Measurements from ENCODE around the gene AGXT.

The AGXT gene

GRCh38 chr2:240894836-240895558, 26.4 kb downstream of the AGXT start:
- H4K20me1 ChIP-seq (ENCODE audit: insufficient read depth): no peaks in the 10 kb centered on the region
- no peak overlapping the region for H3K4me2 ChIP-seq
- no peak overlapping the region for H2AFZ ChIP-seq (ENCODE audit: low read depth)
- no peaks in the 10 kb centered on the region for H3K36me3 ChIP-seq (ENCODE audit: insufficient read depth)
- H3K9ac ChIP-seq: no peak overlapping the region
- H3K4me1 ChIP-seq (ENCODE audit: low read depth, poor library complexity, severe bottlenecking): no peaks in the 10 kb centered on the region
- H3K27me3 ChIP-seq (ENCODE audit: insufficient read depth, low read depth): peaks cover 6% of the 10 kb centered on the region; the same call in 1 of the 2 replicates
- no peak overlapping the region for H3K4me3 ChIP-seq (IDR thresholded peaks at IDR 0.05; ENCODE audit: insufficient read depth, low read depth, low read length)
- TF ChIP-seq CTCF (conservative IDR thresholded peaks at IDR 0.05; ENCODE audit: low read depth, low read length): no peak
- no peaks in the 10 kb centered on the region for H3K79me2 ChIP-seq (ENCODE audit: insufficient read depth, low read depth)
- H3K27ac ChIP-seq: no peak overlapping the region

DNA sequence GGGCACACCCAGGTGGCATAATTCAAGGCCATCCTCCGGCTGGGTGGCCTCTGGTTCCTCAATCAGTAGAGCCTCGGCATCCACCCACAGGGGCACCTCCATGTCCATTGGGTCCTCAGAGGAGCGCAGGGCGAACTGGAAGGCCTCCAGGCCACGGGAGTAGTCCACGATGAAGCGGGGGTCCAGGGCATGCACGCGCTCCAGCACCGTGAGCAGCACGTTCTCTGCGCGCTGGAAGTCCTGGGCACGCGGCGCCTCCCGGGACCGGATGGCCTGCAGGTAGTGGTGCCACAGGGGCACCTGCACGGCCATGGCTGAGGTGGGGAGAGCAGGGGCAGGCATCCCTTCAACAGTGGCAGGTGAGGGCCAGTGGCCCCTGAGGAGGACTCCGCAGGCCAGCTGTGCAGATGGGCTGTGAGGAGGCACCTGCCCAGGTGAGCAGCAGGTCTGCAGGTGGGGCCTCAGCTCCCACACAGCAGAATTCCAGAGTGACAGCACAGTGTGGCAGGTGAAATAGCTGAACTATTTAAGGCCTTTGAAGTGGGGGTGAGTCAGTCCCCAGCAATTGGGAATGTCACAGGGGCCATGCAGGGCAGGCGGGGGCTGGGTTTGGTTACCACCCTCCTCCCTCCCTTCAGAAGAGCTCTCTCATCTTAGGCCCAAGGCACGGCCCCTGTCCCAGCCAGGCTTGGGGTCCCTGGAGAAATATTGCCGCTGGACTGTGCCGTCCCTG, 27.2 kb downstream of the AGXT start, which contains the start of gene MAB21L4:
MAB21L4 (minus strand) TSS at position 501 of the 733 bp plus-strand sequence; CDS start at position 342, 159 bp downstream.
- Histone ChIP-seq H3K4me1 (ENCODE audit: low read depth, poor library complexity, severe bottlenecking) (no peaks in the 10 kb centered on the region), H3K27ac (no peak within 1 kb of the TSS), H4K20me1 (ENCODE audit: insufficient read depth) (no peaks in the 10 kb centered on the region), H2AFZ (ENCODE audit: low read depth) (no peak within 1 kb of the TSS), H3K4me2 (no peak within 1 kb of the TSS), H3K9ac (no peak within 1 kb of the TSS), H3K4me3 (IDR thresholded peaks at IDR 0.05; ENCODE audit: insufficient read depth, low read depth, low read length) (no peak within 1 kb of the TSS), H3K79me2 (ENCODE audit: insufficient read depth, low read depth) (no peaks in the 10 kb centered on the region), H3K36me3 (ENCODE audit: insufficient read depth) (no peaks in the 10 kb centered on the region), H3K27me3 (ENCODE audit: insufficient read depth, low read depth) (peaks cover 11% of the 10 kb centered on the region; the same call in 1 of the 2 replicates)
- TF ChIP-seq CTCF (conservative IDR thresholded peaks at IDR 0.05; ENCODE audit: low read depth, low read length): no peak

- no peaks in the 10 kb centered on the region for H3K36me3 ChIP-seq (ENCODE audit: insufficient read depth)
- peaks cover 8% of the 10 kb centered on the region; the same call in 1 of the 2 replicates for H3K27me3 ChIP-seq (ENCODE audit: insufficient read depth, low read depth)
- H3K4me3 ChIP-seq (IDR thresholded peaks at IDR 0.05; ENCODE audit: insufficient read depth, low read depth, low read length): no peak overlapping the region
- H2AFZ ChIP-seq (ENCODE audit: low read depth): no peak overlapping the region
- H3K27ac ChIP-seq: no peak overlapping the region
- H4K20me1 ChIP-seq (ENCODE audit: insufficient read depth): no peaks in the 10 kb centered on the region
- TF ChIP-seq CTCF (conservative IDR thresholded peaks at IDR 0.05; ENCODE audit: low read depth, low read length): no peak
- H3K79me2 ChIP-seq (ENCODE audit: insufficient read depth, low read depth): no peaks in the 10 kb centered on the region
- H3K4me1 ChIP-seq (ENCODE audit: low read depth, poor library complexity, severe bottlenecking): no peaks in the 10 kb centered on the region
- H3K4me2 ChIP-seq: no peak overlapping the region
- H3K9ac ChIP-seq: no peak overlapping the region
Observed at GRCh38 chr2:240896394-240896793, 27.8 kb downstream of the AGXT start.

GRCh38 chr2:240896871-240897692, 28.5 kb downstream of the AGXT start:
- H3K4me2 ChIP-seq: no peak overlapping the region
- H2AFZ ChIP-seq (ENCODE audit: low read depth): no peak overlapping the region
- no peaks in the 10 kb centered on the region for H3K36me3 ChIP-seq (ENCODE audit: insufficient read depth)
- TF ChIP-seq CTCF (conservative IDR thresholded peaks at IDR 0.05; ENCODE audit: low read depth, low read length): no peak
- H3K79me2 ChIP-seq (ENCODE audit: insufficient read depth, low read depth): no peaks in the 10 kb centered on the region
- H4K20me1 ChIP-seq (ENCODE audit: insufficient read depth): no peaks in the 10 kb centered on the region
- peaks cover 8% of the 10 kb centered on the region; the same call in 1 of the 2 replicates for H3K27me3 ChIP-seq (ENCODE audit: insufficient read depth, low read depth)
- H3K9ac ChIP-seq: no peak overlapping the region
- H3K4me3 ChIP-seq (IDR thresholded peaks at IDR 0.05; ENCODE audit: insufficient read depth, low read depth, low read length): no peak overlapping the region
- H3K27ac ChIP-seq: no peak overlapping the region
- no peaks in the 10 kb centered on the region for H3K4me1 ChIP-seq (ENCODE audit: low read depth, poor library complexity, severe bottlenecking)

Measured in KMS-11 (cell line).